Fibroblast of the aortic adventitia (primary cell): Measurements from ENCODE around the gene RREB1. TPM values are rescaled to one million over a fixed set of nuclear protein-coding genes. Genes with fewer than 3 reads are reported as not detected.

Experiments
- DNase-seq: peaks from one replicate; pipeline ENCODE4 v3.0.0-alpha.2; 2010; ENCODE audit warnings: low read depth
- H3K4me3 ChIP-seq: 2 replicates; pipeline ENCODE4 v1.5.1; 2011; ENCODE audit warnings: low read depth, mild to moderate bottlenecking, control low read depth, low read length, moderate library complexity
- total RNA-seq: library from RNA; depleted of rRNA; stranded (reverse); fragments of >200 nt; gene quantifications from 2 replicates; pipeline ENCODE4 v1.2.3, GENCODE V29; 2012; ENCODE audit warnings: low replicate concordance
- TF ChIP-seq, protein P1 (sequence below): IDR thresholded peaks from 2 replicates; pipeline ENCODE4 v1.5.1; 2011; ENCODE audit warnings: mild to moderate bottlenecking, low read length, control low read depth, inconsistent platforms; ENCODE audit not compliant: insufficient read depth

RREB1 gene
- total RNA-seq, 1 donor = 17.6 TPM

DNA sequence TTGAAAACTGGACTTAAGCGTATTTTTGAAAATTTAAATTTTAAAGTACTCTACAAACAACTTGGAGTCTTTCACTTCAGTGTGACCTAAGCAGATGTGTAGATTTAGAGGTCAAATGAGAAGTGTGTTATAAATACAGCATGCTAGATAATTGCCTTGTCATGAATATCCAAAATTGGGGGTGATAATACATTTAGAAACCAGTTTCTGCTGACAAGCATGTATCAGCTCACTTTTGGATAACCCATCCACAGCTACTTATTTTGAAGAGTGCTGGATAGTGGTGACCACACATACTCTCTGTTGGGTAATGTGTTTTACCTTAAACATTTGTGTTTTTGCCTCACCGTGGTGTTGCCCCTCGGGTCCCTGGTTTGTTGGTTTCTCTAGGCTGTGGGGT lies 14.9 kb downstream of the RREB1 start:
- DNase-seq = no peak
- TF ChIP-seq, protein P1, sequence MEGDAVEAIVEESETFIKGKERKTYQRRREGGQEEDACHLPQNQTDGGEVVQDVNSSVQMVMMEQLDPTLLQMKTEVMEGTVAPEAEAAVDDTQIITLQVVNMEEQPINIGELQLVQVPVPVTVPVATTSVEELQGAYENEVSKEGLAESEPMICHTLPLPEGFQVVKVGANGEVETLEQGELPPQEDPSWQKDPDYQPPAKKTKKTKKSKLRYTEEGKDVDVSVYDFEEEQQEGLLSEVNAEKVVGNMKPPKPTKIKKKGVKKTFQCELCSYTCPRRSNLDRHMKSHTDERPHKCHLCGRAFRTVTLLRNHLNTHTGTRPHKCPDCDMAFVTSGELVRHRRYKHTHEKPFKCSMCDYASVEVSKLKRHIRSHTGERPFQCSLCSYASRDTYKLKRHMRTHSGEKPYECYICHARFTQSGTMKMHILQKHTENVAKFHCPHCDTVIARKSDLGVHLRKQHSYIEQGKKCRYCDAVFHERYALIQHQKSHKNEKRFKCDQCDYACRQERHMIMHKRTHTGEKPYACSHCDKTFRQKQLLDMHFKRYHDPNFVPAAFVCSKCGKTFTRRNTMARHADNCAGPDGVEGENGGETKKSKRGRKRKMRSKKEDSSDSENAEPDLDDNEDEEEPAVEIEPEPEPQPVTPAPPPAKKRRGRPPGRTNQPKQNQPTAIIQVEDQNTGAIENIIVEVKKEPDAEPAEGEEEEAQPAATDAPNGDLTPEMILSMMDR = no peak
- H3K4me3 ChIP-seq = no peak overlapping the region

- TF ChIP-seq, protein P1 = no peak
- H3K4me3 ChIP-seq = no peak overlapping the region
- no peak for DNase-seq
Measured at GRCh38 chr6:7124114-7124513, 16.4 kb downstream of the RREB1 start.

GRCh38 chr6:7124636-7125035 lies 16.9 kb downstream of the RREB1 start:
- H3K4me3 ChIP-seq = no peak overlapping the region
- no peak for DNase-seq
- TF ChIP-seq, protein P1 = no peak

DNA sequence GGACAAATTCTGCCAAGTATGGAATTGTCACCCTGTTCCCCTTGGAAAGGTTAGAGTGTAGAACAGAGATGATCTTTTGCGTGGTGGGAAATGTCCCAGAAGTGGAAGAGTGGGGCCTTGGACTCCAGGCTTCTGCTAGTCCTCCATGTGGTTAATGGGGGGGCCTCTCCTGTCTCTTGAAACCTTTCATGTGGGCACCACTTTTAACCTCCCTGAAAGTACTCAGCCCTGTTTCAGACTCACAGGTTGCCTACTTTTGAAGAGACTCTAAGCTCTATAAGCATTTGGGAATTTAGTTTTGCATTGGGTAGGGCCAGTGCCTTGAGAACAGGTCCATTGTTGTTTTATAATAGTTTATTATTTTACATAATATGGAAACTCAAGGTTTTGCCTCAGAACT lies 17.5 kb downstream of the RREB1 start:
- no peak for DNase-seq
- TF ChIP-seq, protein P1 = no peak
- no peak overlapping the region for H3K4me3 ChIP-seq

DNA sequence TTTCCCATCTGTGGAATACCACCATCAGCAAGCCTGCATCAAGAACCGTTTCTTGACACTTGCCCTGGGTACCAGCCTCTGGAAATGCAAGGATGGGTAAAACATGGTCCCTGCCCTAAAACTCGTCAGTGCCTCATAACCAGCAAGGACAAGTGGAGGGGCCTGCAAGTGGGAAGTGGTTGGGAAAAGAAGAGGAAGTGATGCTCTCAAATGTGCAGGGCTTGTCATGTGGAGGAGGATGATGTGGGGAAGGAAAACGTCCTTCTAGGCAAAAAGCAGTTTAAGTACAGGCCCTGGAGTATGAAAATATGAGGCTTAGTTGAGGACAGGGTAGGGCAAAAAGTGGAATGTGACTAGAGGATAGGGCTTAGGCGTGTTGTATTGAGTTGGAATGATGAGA lies 19.0 kb downstream of the RREB1 start:
- TF ChIP-seq, protein P1 = no peak

DNA sequence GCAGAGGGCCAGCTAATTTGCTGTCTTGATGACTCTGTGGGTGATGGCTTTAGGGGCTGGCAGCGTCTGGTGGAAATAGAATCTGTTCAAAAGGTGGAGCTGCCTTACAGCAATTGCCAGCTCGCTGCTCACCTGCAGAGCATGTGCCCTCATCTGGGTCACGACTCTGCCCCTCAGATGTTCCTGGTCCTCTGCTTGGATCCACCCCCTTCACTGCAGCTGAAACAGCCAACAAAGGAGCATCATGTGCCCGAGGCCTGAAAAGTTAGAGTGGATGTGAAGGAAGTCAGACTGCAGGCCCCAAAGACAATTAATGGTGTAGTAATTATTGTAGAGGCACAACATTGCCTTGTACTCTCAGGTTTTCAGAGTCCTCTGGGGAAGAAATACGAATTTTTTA lies 19.9 kb downstream of the RREB1 start:
- no peak for DNase-seq
- TF ChIP-seq, protein P1 = no peak
- H3K4me3 ChIP-seq = no peak overlapping the region

More for the DNA sequence above, 19.0 kb downstream of the RREB1 start:
- no peak for DNase-seq
- no peak overlapping the region for H3K4me3 ChIP-seq

- DNase-seq = no peak
- TF ChIP-seq, protein P1 = no peak
- H3K4me3 ChIP-seq = no peak overlapping the region
Measured at GRCh38 chr6:7129360-7129759, 21.6 kb downstream of the RREB1 start.
